Measurements from ENCODE around the gene CD180. TPM values are rescaled to one million over a fixed set of nuclear protein-coding genes. Genes with fewer than 3 reads are reported as not detected.

CD180 gene
- 0.07 and 0.12 TPM in 2 replicates for total RNA-seq
- polyA plus RNA-seq: 0.24 TPM in 1 of 2 replicates, not detected in the other

- H3K27ac ChIP-seq: no peak within 1 kb of the TSS
These were observed at the start of gene CD180 for GRCh38 chr5:67196537-67197059. CD180 (minus strand) TSS chr5:67196799; CDS start chr5:67196641, 158 bp downstream.

GRCh38 chr5:67246108-67246507 is 49.5 kb upstream of the CD180 start:
- H3K9me3 ChIP-seq (ENCODE audit: low read depth): no peaks in the 10 kb centered on the region
- H4K20me1 ChIP-seq (ENCODE audit: insufficient read depth, poor library complexity, severe bottlenecking): no peaks in the 10 kb centered on the region
- H3K4me2 ChIP-seq: no peak overlapping the region
- H2AFZ ChIP-seq: no peak overlapping the region
- TF ChIP-seq CTCF (IDR thresholded peaks at IDR 0.05; ENCODE audit: poor library complexity) (peak; percentile 85), EZH2phosphoT487 (IDR thresholded peaks at IDR 0.05; ENCODE audit: low read depth, severe bottlenecking, unreplicated experiment) (no peak)
- peak; percentile 88 for DNase-seq (ENCODE audit: low spot score)
- H3K36me3 ChIP-seq (replicated peaks; ENCODE audit: insufficient read depth, low read depth): no peaks in the 10 kb centered on the region
- H3K4me3 ChIP-seq: no peak overlapping the region
- H3K4me1 ChIP-seq (ENCODE audit: insufficient read depth): peaks cover 24% of the 10 kb centered on the region
- no peaks in the 10 kb centered on the region for H3K79me2 ChIP-seq
- H3K27me3 ChIP-seq: no peaks in the 10 kb centered on the region
- 0% methylated on average over 2 of the region's 2 CpGs for WGBS (ENCODE audit: low lambda C conversion rate, missing lambda C conversion rate)
- no peaks in the 10 kb centered on the region for H3K9me2 ChIP-seq (replicated peaks; ENCODE audit: insufficient read depth)
- H3K27ac ChIP-seq: peak overlapping the region; percentile 42

More at GRCh38 chr5:67196537-67197059, at the start of gene CD180:
- H3K36me3 ChIP-seq (replicated peaks; ENCODE audit: insufficient read depth, low read depth): no peaks in the 10 kb centered on the region
- no peaks in the 10 kb centered on the region for H3K9me3 ChIP-seq (ENCODE audit: low read depth)
- no peaks in the 10 kb centered on the region for H3K9me2 ChIP-seq (replicated peaks; ENCODE audit: insufficient read depth)
- 90% methylated on average over 5 of the region's 5 CpGs for WGBS (ENCODE audit: low lambda C conversion rate, missing lambda C conversion rate)
- no peaks in the 10 kb centered on the region for H4K20me1 ChIP-seq (ENCODE audit: insufficient read depth, poor library complexity, severe bottlenecking)
- no peaks in the 10 kb centered on the region for H3K27me3 ChIP-seq
- DNase-seq (ENCODE audit: low spot score): no peak
- no peak within 1 kb of the TSS for H3K4me2 ChIP-seq
- no peaks in the 10 kb centered on the region for H3K4me1 ChIP-seq (ENCODE audit: insufficient read depth)
- no peak within 1 kb of the TSS for H2AFZ ChIP-seq
- TF ChIP-seq EZH2 (IDR thresholded peaks at IDR 0.05; ENCODE audit: borderline replicate concordance) (no peak), EZH2phosphoT487 (IDR thresholded peaks at IDR 0.05; ENCODE audit: low read depth, severe bottlenecking, unreplicated experiment) (no peak), CTCF (IDR thresholded peaks at IDR 0.05; ENCODE audit: poor library complexity) (no peak)
- no peak within 1 kb of the TSS for H3K4me3 ChIP-seq
- H3K79me2 ChIP-seq: no peaks in the 10 kb centered on the region

- H3K79me2 ChIP-seq: no peaks in the 10 kb centered on the region
- DNase-seq (ENCODE audit: low spot score): no peak
- no peak overlapping the region for H3K4me3 ChIP-seq
- no peaks in the 10 kb centered on the region for H3K9me2 ChIP-seq (replicated peaks; ENCODE audit: insufficient read depth)
- 84% methylated on average over 3 of the region's 3 CpGs for WGBS (ENCODE audit: low lambda C conversion rate, missing lambda C conversion rate)
- no peaks in the 10 kb centered on the region for H3K9me3 ChIP-seq (ENCODE audit: low read depth)
- no peak overlapping the region for H2AFZ ChIP-seq
- no peak for TF ChIP-seq EZH2phosphoT487 (IDR thresholded peaks at IDR 0.05; ENCODE audit: low read depth, severe bottlenecking, unreplicated experiment)
- no peak for TF ChIP-seq CTCF (IDR thresholded peaks at IDR 0.05; ENCODE audit: poor library complexity)
- no peak for TF ChIP-seq EZH2 (IDR thresholded peaks at IDR 0.05; ENCODE audit: borderline replicate concordance)
- H3K27me3 ChIP-seq: no peaks in the 10 kb centered on the region
- no peak overlapping the region for H3K27ac ChIP-seq
- H3K4me2 ChIP-seq: no peak overlapping the region
- H3K36me3 ChIP-seq (replicated peaks; ENCODE audit: insufficient read depth, low read depth): no peaks in the 10 kb centered on the region
- no peaks in the 10 kb centered on the region for H4K20me1 ChIP-seq (ENCODE audit: insufficient read depth, poor library complexity, severe bottlenecking)
- peaks cover 24% of the 10 kb centered on the region for H3K4me1 ChIP-seq (ENCODE audit: insufficient read depth)
These were observed 48.8 kb upstream of the CD180 start for GRCh38 chr5:67245259-67245846.
